ENCODE data around the gene OTUD6A.
A peak's percentile ranks its signal among the peaks of the same experiment; 100 is the strongest.
"Not testable (repeated sequence)": the region's sequence is repeated elsewhere in the genome, so short reads cannot be mapped to it uniquely, and the experiment has no call there.

The OTUD6A gene

GRCh38 chrX:70049925-70050324 is 12.3 kb upstream of the OTUD6A start, which contains the start of gene AWAT2:
TSS of gene AWAT2 (minus strand) at chrX:70049938. CDS start at chrX:70049932, 6 bp downstream.
- no peak for DNase-seq

- DNase-seq, result no peak
Observed at GRCh38 chrX:70052895-70053615, 9.2 kb upstream of the OTUD6A start.

- DNase-seq, result no peak
Observed at GRCh38 chrX:70054391-70054790, 7.9 kb upstream of the OTUD6A start.

- no peak for DNase-seq
Observed at GRCh38 chrX:70062961-70063550, 799 bp downstream of the OTUD6A start.

- DNase-seq, result no peak
Observed at GRCh38 chrX:70066646-70067045, 4.4 kb downstream of the OTUD6A start.

- DNase-seq, result no peak
Observed at GRCh38 chrX:70079297-70079696, 17.0 kb downstream of the OTUD6A start.

GRCh38 chrX:70079870-70080269 is 17.6 kb downstream of the OTUD6A start:
- DNase-seq, result no peak

- DNase-seq, result no peak
Observed at GRCh38 chrX:70082723-70083122, 20.5 kb downstream of the OTUD6A start.

GRCh38 chrX:70084592-70085240 is 22.5 kb downstream of the OTUD6A start:
- no peak for DNase-seq

GRCh38 chrX:70087857-70088630 is 25.8 kb downstream of the OTUD6A start:
- no peak for DNase-seq

- DNase-seq, result no peak
Observed at GRCh38 chrX:70088751-70089150, 26.5 kb downstream of the OTUD6A start.

- DNase-seq, result no peak
Observed at GRCh38 chrX:70089604-70090297, 27.5 kb downstream of the OTUD6A start.

- DNase-seq, result no peak
Observed at GRCh38 chrX:70092247-70092646, 30.0 kb downstream of the OTUD6A start.

GRCh38 chrX:70096052-70096451 is 33.8 kb downstream of the OTUD6A start:
- DNase-seq, result peak; percentile 0

GRCh38 chrX:70105229-70105628 is 43.0 kb downstream of the OTUD6A start:
- no peak for DNase-seq

GRCh38 chrX:70111436-70112026 is 49.3 kb downstream of the OTUD6A start:
- DNase-seq, result not testable (repeated sequence)

All from kidney glomerular epithelial cell (primary cell).